HG03565 (cell line): ENCODE data around the gene MACF1.

ENCODE experiments used
- ATAC-seq: cut with Tn5 transposase; IDR thresholded peaks from one replicate; pipeline ENCODE4 v1.9.1; 2021; ENCODE audit warnings: mild to moderate bottlenecking, moderate library complexity; ENCODE audit not compliant: unreplicated experiment

MACF1 gene

DNA sequence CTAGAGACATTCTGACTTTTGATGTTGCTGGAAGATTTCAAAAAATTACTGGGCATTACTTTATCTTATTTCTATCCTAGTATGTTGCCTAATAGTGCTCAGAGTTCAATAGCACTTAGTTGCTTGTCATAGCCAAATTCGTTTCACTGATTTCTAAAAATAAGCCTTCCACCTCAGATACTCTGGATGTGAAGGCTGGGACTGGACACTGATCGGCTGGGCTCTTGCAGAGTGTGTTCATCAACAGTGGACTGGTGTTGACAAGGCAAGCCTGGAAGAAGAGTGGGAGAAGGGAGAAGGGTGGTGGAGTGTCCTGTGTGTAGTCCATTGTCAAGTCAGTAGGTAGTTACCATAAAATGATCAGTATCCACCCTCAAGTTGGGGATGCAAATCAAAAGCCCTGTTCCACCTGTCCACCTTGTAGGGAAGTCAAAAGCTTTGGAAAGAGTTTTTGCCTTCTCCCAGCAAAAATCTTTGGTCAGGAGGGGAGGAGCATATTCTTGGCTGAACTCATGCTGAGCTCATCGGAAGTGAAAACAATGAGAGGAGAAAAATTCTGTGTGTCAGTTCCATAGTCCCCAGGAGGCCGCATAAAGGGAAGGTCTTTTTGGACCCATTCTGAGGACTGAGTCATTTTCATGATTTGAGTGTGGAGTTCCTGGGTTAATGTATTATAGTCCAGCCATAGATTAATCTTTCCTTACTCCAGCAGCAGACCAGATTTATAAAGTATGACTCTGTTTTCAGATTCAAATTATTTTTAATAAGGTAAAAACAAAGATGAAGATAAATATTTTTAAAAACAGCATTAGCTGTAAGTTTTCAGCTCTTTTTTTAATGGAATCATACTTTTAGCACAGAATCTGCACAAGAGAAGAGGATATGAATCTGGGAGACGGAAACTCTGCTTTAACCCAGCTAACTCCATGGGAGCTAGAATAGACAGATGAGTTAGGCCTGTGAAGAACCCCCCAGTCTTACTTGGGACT lies 187.5 kb downstream of the MACF1 start:
- no peak for ATAC-seq

DNA sequence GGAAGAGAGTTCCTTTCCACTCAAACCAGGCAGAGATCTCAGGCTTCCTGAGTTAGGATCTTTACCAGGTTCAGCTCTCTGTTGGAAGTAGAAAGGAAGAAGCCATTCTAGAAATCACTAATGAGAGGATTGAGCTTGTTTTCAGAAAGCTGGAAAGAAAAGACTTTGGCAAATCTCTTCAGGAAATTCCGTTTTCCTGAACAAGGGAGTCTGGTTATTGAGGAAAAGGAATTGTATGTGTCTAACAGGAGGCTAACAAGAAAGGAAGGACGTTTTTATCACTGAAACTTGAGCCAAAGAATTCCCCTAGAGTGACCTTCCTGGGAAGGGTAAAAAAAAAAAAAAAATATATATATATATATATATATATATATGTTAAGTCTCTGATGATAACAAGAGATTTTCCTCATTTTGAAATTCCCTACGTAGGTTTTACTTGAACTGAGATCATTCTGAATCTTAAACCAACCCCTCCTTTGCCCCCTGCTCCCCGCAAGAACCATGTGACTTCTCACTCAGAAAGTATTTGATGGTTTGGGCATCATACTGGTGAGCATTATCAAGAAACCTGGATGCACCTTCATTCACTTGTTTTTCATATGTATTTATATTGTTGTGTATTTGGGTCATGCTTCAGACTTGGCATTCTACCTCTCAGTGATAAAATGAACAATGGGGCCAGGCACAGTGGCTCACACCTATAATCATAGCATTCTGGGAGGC lies 188.5 kb downstream of the MACF1 start:
- ATAC-seq, result no peak

DNA sequence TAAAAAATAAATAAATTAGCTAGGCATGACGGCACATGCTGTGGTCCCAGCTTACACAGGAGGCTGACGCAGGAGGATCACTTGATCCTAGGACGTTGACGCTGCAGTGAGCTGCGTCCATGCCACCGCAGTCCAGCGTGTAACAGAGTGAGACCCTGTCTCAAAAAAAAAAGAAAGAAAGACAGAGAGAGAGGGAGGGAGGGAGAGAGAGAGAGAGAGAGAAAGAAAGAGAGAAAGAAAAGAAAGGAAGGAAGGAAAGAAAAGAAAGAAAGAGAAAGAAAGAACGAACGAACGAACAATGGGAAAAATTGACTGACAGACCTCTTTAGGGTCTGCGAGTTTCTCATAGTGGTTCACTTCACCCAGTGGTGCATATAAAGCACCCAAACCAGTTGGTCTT lies 189.2 kb downstream of the MACF1 start:
- ATAC-seq, result no peak

DNA sequence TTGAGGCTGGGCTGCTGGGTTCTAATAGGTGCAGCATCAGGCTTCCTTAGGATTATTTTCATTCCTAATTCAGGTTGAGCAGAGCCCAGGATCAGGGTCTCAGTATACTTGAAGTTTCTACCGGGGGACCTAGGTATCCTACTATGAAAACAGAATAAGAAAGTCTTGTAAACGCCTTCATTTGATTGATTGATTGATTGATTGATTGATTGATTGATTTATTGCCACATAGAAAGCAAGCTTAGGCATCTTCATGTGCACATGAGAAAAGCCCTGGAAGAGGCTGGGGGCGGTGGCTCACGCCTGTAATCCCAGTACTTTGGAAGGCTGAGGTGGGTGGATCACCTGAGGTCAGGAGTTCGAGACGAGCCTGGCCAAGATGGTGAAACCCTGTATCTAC lies 189.6 kb downstream of the MACF1 start:
- no peak for ATAC-seq

DNA sequence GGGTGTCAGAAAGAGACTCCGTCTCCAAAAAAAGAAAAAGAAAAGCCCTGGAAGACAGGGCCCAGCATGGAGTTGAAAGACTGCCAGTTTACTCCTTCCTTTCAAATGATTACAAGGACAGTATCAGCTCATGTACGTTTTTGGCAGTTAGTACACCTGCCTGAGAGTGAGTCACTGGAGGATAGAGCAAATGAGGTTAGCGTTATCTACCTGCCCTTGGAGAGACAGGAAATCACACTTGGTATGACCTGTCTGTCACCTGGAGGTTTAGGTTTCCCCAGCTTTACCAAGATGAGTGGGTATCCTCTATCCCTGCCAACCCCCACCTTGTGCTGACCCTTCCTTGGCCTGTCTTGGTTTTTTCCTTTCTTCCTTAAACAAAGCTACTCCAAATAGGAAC lies 190.1 kb downstream of the MACF1 start:
- ATAC-seq, result no peak

DNA sequence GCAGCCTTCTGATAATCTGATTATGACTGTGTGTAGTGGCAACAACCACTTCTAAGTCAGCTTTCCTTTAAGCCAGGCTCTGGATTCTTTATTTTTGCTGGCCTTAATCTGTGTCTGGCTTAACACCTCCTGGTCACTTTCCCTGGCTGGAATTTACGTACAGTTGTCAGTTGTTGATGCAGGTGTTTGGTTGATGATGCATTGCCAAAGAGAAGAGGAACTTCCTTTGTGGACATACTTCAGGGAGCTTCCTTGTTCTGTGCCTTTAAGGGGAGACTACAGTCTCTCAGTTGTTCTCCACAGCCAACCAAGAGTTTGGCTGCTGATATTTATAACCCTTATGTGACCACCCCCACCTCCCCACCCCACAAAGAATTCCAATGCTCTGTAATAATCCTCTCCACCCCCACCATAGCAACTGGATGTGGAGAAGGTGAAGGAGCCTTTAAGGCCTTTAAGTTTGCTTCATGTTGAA lies 190.9 kb downstream of the MACF1 start:
- ATAC-seq, result no peak

DNA sequence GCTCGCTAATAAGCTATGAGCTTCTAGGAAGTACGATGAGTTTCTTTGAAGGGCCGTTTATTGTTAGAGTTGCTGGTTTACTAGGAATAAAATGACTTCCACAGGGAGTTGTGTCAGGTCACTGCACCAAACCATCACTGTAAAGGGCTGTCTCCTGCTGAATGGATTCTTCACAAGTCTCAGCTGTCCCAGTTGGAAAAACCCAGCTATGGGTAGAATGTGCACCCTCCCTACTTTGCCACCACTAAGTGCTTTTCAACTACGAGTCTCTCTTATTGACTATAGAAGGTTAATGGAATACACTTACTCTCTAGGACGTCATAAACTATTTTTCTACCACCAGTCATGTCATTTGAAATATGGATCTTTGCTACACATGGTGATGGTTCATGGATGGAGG lies 192.2 kb downstream of the MACF1 start:
- ATAC-seq, result no peak

DNA sequence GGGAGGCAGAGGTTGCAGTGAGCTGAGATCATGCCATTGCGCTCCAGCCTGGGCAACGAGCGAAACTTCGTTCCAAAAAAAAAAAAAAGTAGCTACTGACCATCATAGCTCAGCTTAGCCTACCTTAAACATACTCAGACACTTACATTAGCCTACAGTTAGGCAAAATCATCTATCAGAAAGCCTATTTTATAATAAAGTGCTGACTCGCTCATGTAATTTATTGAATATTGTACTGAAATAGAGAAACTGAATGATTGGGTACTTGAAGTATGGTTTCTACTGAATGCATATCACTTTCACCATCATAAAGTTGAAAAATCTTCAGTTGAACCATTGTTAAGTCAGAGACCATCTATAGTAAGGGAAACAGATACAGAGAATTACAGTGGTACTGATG lies 193.0 kb downstream of the MACF1 start:
- no peak for ATAC-seq

DNA sequence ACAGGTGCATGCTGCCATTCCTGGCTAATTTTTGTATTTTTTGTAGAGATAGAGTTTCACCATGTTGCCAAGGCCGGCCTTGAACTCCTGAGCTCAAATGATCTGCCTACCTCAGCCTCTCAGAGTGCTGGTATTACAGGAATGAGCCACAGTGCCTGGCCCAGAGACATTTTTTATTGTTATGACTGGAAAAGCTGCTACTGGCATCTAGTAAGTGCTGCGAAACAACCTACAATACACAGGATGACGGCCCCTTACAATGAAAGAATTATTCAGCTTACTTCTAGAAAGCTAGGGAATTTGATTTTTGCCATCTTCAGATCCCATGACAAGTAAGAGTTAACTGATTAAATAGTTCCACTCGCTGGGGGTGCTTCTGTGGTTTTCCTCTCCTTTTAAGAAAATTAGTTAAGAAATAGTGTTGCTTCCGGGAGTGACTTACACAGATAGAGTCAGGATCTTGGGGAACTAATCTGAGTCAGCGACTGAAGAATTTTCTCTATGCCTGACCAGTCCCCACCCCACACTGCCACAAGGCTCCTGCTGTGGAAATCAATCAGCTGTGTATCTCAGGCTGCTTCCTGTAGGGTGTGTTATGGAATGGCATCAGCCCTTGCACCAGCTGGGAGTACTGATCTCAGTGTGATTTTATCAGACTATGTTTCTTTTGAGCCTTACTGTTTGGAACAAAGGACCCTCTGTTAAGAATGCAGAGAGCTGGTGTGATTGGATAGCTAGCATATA lies 194.0 kb downstream of the MACF1 start:
- ATAC-seq, result no peak

DNA sequence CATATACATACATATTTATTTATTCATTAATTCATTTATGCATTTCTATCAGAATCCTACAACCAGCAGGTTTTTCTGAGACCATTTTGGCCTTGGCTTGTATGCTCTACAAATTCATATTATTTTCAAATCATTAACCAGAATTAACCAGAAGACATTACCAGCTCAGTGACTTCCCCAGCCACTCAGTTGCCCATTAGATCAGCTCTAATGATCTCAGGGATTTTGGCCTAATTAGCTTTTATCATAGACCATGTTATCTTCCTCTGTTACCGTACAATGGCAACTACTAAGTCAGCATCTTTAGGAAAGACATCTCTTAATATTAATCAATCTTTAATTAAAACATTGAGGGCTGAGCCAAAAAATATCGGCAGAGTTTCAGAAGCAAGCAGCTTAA lies 196.6 kb downstream of the MACF1 start:
- ATAC-seq, result no peak

DNA sequence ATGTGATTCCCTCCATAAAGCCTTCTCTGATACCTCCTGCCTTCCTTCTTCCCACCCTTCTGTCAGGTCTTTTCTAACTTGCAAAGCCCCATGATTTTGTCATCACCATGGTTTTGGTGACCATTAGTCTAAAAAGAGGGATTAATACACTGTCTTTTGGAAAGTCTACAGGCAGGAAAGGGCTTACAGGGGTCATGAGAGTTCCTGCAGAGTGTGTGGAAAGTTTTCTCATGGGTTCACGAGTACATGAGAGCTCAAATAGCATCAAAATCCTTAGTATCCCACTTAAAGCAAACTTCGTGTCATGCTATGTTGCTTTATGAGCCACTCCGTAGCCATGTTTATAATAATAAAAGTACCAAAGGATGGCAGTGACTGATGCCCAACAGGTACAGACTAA lies 200.4 kb downstream of the MACF1 start:
- ATAC-seq, result no peak

DNA sequence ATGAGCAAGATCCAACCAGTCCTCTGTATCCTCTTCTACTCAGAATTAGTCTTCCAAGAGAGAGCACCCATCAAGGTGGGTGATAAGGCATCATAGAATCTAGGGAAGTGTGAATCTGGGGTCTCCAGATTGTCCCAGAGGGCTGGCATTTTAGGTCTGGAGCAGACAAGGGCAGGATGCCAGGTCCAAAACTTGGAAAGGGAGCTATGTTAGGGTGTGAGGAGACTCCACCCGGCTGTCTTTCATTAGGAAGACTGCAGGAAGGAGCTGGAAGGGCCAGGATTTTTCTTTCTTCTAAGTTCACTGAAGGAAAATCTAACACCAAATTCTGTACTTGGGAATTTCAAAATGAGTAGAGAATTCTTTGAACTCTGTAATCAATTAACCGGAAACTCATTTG lies 200.9 kb downstream of the MACF1 start:
- no peak for ATAC-seq

DNA sequence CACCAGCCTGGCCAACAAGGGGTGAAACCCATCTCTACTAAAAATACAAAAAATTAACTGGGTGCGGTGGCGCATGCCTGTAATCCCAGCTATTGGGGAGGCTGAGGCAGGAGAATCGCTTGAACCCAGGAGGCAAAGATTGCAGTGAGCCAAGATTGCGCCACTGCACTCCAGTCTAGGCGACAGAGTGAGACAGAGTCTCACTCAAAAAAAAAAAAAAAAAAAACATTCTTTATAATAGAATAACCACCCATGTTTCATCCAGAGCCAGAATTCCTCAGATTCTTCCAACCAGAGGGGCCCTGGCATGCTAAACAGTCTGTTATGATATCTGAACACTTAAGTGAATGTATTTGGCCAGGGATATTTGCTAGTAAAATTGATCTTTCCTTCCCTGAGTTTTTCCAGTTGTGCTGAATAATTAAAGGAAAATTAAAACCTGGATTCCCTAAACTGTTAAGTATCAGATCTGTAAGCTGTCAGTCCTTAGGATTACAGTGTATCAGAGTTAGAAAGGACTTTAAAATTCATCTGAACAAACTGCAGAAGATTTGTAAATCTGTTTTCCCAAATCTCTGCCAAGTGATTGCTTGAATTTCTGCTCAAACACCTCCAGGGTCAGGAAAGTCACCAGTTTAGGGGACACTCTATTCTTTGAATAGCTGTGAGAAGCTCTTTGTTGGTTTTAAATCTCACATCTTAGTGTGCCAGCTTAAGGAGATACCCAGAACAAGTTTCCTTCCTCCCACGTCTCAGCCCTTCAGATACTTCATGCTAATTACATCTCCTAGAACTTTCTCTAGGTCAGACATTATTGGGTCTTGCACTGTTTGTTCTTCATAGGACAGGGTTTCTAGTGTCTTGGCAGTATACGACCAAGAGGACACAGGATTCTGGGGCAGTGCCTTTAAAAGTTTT lies 202.3 kb downstream of the MACF1 start:
- ATAC-seq, result no peak

DNA sequence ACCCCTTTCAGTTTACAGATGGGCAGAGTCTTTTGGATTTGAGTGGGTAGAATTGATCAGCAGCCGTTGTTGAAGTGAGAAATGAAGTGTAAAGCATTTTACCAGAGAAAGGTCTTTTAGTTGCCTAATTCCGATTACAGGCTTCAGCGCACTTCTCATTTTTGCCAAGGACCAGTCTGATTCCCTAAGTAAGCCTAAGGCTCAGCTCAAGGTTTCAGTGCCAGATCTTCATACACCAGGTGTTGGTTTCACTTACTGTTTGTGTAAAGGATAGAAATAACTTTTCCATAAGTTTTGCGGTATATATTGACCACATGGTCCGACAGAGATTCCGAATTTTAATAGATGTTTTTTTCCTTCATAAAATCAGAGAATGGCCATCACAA lies 203.0 kb downstream of the MACF1 start:
- ATAC-seq, result no peak

DNA sequence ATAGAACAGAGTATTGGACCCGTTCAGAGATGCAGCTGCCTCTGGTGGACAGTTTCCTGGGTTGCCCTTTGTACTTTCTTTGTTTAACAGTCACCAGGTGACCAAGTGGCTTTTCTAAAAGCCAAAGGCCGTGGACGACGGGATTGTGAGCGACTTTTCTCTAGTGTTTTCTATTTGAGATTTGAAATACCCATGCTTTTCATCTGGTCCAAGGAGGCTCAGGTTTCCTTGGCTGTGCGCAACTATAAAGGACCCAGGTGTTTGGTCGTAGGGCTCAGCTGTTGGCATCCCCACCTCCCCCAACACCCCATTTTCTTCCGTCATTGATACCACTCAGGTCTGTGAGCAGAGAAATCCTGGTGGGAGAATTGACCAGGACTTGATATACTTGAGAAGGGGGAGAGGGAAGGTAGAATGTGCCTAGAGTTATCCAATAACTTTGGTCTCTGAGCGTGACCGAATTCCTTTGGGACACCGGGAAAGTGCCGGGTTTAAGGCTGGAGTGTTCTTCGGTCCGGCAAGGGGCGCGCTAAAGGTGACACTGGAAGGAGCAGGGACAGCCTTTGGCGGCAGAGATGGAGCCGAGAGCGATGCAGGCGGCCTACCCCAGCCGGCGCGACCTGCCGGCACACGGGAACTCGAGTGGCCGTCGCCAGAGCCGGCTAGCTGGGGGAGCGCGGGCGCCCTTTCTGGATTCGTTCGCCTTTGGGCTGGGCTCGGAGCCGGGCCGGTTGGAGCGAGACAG lies 203.6 kb downstream of the MACF1 start:
- no peak for ATAC-seq

DNA sequence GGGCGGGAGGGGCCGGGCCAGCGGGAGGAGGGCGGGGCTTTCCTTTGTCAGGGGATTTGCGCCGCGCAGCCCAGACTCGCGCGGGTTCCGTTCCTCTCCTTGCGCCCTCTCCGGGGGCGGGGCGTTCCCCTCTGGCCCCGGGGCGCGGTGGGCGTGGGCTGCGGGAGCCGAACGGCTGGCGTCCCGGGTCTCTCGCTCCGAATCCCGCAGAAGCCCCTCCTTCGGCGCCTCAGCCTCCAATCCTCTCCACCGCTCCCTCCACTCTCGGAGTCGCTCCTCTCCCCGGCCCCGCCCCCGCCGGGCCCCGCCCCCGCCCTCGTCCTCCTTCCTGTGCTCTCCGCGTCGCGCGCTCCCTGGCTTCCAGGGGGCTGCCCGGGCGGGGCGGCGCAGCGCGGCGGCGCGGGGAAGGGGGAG lies 204.2 kb downstream of the MACF1 start:
- ATAC-seq, result peak; percentile 51

DNA sequence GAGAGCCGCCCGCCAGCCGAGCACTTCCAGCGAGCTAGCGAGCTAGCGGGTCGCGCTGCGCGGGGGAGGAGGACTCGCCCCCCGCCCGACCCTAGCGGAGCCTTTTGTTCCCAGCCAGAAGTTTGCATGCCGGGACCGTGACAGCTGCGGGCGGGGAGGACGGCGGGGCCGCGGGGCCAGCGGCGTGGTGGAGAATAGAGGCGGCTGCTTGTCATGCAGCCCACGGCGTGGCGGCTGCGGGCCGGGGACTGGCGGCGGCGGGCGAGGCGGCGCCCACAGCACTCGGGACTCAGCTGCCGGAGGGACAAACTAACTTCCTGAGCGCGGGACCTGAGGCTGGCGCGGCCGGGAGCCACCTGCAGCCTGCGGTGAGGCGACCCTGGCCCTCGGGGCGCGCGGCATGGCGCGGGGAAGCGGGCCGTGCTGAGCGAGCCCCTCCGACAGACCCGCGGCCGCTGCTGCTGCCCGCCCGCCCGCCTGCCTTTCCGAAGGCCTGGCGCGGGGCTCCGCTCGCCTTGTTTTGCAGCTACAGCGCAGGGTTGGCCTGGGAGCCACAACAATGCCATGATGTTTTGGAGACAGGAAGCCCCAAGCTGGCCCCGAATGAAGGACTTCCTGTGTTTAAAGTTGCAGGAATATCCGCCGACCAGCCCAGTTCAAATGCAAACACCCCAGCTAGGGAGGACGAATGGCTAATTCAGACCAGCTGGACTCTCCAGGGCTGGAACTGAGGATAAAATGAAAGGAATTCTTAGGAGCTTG lies 204.7 kb downstream of the MACF1 start:
- ATAC-seq, result no peak

DNA sequence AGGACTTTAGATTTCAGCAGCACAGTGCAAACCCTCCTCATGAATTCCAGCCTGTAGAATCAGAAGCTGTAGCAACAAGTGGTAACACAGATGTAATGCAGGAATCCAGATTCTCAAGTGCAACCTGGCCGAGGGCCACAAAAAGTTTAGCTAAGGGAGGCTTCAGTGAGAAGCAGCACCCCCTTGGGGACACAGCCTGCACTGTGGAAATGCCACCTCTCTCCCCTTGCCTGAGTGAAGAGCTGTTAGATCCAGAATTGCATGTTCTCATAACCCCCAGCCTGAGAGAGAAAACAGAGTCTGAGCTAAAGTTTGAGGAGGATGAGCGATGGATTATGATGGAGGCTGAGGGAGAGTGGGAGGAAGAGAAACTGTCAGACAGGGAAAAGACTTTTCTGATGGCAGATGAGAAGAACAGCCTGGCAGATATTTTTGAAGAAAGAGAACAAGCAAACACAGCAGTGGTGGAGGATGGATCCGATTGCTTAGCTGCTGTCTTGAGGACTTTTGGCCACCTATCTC lies 206.5 kb downstream of the MACF1 start:
- no peak for ATAC-seq
